NCI-H446 (cell line): ENCODE results near the gene GPR135.

Experiments used
- DNase-seq, 2 experiments: peaks; one replicate each; lab custom pipeline; 2025; lab: John Stamatoyannopoulos, UW

The GPR135 gene

GRCh38 chr14:59424341-59425071 lies 40.7 kb downstream of the GPR135 start:
- DNase-seq, result no peak

- DNase-seq, result peak in 1 of 2 experiments; percentile 50
Measured at GRCh38 chr14:59422069-59422881, 42.9 kb downstream of the GPR135 start.

GRCh38 chr14:59419303-59419702 lies 45.9 kb downstream of the GPR135 start:
- DNase-seq, result no peak

GRCh38 chr14:59417311-59417710 lies 47.9 kb downstream of the GPR135 start:
- no peak for DNase-seq

GRCh38 chr14:59415836-59416602 lies 49.2 kb downstream of the GPR135 start:
- no peak for DNase-seq
